CD4-positive, alpha-beta T cell treated with Interleukin-12 subunit alpha and Interleukin-12 subunit beta, for 1 hour (primary cell): Measurements from ENCODE around the gene SOS2.
"Not testable (repeated sequence)": the region's sequence is repeated elsewhere in the genome, so short reads cannot be mapped to it uniquely, and the experiment has no call there.

Experiments
- DNase-seq: peaks from one replicate; pipeline ENCODE4 v3.0.0-alpha.2; 2020

SOS2 gene

DNA sequence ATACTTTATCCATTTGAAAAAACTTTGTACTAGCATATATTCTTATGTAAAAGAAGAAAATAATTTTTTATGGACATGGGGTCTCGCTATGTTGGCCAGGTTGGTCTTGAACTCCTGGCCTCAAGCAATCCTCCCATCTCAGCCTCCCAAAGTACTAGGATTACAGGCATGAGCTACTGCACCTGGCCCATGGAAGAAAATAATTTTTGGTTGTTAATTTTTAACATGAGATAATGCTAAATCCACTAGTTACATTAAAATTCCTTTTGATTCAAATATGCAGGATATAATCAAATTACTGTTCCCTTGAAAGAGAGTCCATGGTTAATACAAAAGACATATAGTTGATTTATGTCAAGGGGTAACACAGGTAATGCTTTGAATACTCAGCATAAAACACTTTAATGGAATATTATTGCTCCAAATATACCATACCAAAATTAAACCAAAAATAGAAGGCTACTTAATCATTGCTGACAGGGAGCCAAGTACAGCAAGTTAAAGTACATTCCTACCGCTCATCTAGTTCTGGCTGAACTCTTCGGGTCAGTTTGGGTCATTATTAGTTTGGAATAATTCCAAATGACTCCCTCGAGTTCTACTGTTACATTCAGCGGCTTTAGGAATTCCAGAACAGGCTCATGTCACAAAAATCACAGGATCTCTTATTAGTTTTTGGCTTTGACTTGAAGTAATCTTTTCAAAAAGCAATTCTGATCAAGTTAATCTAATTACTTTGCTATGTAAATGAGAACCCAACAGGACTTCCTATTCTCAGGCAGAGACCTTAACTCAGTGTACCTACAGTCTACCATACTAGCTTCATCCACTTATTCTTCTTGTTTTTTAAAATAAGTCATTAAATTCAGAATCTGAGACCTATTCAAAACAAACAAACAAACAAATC, 6.1 kb downstream of the SOS2 start:
- no peak for DNase-seq

DNA sequence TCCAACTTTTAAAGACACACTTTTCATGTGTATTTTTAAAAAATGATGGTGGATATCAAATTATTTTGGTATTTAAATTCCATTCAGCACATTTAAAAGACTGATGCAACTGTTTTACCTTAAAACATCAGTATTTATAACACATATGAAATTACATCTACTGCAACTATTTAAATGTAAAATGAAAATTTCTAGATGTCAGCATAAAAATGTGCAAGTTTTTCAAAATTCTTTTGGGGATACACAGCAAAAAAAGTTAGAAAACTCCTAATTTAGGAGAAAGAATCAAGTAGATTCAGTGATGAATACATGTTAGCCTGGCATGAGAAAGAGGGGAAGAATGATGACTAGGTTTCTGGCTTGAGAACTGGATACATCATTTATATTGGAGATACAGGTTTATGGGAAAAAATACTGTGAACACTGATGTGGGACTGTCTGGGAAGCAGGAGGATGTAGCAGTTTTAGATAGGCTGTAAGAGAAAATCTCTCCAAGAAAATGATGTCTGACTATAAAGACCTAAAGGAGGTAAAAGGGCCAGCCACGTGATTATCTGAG, 9.2 kb downstream of the SOS2 start:
- DNase-seq: no peak

DNA sequence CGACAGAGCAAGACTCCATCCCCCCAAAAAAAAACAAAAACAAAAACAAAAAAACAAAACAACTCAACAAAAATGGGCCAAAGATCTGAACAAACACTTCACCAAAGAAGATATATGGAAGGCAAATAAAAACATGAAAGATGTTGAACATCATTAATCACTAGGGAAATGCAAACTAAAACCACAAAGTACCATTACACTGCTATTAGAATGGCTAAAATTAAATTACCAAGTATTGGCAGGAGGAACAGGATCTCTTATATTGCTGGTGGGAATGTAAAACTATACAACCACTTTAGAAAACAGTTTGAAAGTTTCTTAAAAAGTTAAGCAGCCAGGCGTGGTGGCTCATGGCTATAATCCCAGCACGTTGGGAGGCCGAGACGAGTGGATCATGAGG, 12.9 kb downstream of the SOS2 start:
- no peak for DNase-seq

DNA sequence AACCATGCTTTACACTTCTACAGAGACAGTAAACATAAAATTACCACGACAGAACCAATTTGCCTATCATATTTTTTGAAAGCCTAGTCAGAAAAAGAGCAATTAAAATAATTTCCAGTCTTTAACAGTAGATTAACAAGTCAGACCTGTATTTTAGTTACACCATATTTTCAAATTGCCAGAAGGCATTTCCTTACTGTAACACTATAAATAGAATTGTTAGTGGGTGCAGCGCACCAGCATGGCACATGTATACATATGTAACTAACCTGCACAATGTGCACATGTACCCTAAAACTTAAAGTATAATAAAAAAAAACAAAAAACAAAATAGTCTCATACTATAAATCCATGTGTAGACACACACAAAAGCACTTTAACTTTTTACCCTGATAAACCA, 16.0 kb downstream of the SOS2 start:
- no peak for DNase-seq

DNA sequence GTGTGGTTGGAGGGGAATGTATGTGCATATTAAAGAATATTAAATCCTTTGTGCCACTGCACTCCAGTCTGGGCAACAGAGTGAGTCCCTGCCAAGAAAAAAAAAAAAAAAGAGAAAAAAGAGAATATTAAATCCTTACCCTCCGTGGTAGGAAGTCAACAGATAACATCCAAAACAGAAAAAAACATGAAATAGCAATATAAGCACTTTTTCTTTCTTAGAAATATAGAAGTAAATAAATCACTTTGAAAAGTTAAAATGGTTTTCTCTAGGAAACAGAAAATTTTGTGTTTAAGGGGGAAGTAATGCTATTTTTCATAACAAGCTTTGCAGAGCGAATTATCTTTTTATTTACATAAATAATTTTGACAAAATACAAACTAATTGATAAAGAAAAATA, 17.6 kb downstream of the SOS2 start:
- DNase-seq: no peak

DNA sequence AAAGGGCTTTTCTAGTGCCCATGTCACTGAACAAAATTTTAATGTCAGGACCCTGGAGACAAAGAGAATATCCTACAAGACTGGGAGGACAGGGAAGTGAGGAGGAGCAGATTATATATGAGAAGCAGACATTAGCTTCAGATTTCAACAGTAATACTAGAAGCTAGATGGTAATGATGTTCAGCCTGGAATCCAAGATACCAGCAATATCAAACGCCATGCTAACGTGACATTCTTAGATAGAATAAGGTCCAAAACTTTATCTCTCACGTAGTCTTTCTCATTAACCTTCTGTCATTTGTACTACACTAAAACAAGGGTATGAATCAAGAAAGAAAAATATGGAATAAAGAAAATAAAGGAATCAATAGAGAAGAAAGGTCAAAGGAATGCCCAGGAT, 18.7 kb downstream of the SOS2 start:
- no peak for DNase-seq

DNA sequence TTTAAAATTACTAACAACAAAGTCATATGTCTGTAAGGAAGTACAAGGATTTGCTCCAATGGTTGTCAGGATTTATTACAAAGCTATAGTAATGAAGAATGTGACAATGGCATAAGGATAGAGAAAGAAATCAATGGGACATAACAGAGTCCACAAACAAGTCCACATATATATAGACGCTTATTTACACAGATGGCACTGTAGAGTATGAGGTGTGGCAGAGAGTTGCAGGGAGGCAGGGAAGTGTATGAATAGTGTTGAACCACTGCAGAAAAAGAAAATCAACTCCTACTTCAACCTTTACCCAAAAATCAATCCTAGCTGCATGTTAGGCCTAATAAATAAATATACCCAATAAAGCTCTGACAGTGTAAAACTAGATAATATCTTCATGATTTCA, 21.3 kb downstream of the SOS2 start:
- no peak for DNase-seq

DNA sequence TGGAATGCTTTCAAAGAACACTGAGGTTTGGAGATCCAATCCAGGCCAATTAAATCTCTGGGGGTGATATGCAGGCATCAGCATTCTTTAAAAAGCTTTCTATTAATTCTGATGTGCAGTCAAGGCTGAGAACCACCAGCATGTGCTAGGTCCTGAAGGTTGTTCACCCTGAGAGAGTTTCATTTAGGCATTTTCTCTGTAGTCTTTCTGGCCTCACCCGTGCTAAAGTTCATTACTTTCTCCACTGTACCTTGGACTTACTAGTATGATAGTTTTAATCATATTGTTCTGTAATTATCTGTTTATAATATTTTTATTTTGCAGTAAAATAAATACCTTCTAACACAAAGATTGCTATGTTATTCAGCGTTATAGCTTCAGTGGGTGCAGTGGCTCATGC, 32.9 kb downstream of the SOS2 start:
- DNase-seq: no peak

DNA sequence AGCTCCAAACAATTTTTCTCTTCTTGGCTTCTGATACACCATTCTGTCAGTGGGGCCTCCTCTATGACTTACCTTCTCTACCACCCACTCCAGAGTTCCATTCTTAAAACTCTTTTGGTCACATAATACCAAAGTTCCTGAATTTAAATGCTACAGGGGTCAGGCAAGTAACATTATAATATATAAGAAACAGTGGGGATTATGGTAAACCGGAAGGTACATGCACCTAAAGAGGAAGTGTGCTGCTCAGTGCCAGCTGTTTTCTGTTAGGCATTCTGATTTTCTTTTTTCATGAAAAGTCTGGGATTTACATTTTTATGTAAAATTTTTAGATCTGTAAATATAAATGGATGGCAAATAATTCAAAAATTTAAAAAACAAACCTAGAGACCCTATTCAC, 39.9 kb downstream of the SOS2 start:
- no peak for DNase-seq

DNA sequence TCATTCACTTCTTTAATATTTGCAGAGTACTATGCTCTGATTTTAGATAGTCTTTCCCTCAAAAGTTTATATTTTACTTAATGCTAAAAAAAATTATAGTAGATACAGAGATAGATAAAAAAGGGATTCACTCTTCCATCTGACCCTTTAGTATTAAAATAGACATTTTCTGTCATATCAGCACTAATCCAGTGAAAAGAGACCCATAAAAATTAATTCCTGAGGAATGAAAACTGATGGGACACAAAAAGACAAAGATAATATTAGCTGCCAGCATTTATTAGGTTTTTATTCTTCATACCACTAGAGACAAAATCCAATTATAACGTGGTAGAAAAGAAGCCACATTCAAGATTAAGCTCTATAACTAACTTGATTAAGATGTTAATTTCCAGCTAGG, 45.3 kb downstream of the SOS2 start:
- no peak for DNase-seq

DNA sequence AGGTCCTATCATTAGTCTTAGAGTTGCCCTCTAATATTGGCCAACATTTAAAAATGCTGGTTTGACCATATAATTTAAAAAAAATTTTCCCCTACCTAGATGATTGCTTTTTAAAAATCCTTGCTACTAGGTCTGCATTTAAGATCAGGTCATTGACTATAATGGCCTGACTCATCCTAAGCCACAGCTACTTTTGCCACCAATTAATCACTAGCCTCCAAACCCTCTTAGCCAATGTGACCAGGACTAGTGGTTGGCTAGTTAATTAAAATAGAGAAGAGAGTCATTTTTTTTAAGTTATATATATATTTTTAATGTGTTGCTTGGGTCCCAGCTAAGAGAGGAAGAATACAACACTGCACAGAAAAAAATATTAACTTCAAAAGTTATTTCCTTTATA, 57.5 kb downstream of the SOS2 start:
- no peak for DNase-seq

DNA sequence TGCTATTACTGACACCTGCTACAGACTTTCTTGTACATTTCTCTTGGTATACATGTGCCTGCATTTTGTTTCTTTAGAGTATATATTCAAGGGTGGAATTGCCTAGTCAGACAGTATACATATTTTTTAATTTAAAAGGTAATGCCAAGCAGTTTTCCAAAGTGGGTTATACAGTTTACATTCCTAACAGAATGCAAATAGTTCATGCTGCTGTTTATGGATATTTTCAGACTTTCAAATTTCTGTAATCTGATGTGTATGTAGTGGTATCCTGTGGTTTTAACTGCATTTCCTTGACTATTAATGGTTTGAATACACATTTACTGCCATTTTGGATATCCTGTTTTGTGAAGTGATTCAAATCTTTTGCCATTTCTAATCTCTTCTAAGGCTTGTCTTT, 59.5 kb downstream of the SOS2 start:
- no peak for DNase-seq

DNA sequence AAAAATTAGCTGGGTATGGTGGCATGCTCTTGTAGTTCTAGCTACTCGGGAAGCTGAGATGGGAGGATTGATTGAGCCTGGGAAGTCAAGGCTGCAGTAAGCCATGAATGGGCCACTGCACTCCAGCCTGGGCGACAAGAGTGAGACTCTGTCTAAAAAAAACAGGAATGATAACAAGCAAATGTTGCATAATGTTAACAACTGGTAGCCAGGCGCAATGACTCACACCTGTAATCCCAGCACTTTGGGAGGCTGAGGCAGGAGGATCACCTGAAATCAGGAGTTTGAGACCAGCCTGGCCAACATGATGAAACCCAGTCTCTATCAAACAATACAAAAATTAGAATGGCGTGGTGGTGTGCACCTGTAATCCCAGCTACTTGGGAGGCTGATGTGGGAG, 64.0 kb downstream of the SOS2 start:
- DNase-seq: not testable (repeated sequence)

DNA sequence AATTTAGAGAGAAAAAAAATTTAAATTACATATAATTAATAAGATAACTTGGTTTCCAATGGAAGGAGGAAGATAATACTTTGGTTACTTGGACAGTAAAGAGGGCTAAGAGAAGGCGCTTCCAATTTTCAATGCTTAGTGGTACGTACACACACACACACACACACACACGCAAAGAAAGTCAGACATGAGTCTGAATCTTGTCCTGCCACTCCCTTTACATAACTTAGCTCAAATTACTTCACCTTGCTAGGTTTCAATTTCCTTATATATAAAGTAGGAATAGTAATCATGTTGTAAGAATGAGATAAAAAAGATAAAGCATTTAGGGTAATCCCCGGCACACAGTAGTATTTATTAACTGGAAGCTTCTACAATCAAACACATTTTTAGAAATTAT, 75.3 kb downstream of the SOS2 start:
- no peak for DNase-seq

DNA sequence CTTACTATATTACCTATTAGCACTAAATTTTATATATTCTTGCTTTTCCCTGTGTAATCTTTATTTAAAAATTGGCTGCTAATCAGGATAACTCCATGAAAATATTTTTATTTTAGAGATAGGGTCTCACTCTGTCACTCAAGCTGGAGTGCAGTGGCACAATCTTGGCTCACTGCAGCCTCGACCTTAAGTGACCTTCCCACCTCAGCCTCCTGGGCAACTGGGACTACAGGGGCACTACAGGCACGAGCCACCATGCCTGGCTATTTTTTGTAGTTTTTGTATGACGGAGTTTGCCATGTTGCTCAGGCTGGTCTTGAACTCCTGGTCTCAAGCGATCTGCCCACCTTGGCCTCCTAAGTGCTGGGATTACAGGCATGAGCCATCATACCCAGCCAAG, 82.6 kb downstream of the SOS2 start:
- no peak for DNase-seq

DNA sequence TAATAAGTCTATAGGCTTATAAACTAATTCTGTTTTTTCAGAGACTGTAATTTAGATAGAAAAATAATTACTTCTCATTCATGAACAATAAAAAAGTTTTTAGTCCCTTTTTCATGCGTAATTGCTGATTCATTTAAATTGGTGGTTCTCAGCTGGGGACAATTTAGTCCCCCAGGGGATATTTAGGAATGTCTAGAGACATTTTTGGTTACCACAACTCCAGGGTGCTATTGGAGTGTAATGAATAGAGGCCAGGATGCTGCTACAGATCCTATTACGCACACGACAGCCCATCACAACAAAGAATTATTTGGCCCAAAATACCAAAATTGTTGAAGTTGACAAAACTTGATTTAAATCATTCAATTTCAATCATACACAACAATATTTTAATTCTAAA, 92.2 kb downstream of the SOS2 start:
- no peak for DNase-seq

DNA sequence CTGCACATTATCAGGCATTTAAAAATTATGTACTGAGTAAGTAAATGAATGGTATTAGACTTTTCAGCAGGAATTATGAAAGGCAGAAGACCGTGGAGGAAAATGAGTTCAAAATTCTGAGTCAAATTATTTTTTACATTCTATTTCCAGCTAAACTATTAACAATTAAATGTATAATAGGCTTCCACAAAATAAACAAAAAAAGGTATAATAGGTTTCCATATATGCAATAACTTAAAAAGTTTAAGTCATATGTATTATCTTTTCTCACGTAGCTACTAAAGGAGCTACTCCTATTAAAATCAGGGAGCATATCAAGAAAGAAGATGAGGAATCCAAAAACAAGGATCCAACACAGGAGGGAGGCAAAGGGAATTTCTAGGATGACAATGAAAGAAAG, 103.6 kb downstream of the SOS2 start:
- no peak for DNase-seq

DNA sequence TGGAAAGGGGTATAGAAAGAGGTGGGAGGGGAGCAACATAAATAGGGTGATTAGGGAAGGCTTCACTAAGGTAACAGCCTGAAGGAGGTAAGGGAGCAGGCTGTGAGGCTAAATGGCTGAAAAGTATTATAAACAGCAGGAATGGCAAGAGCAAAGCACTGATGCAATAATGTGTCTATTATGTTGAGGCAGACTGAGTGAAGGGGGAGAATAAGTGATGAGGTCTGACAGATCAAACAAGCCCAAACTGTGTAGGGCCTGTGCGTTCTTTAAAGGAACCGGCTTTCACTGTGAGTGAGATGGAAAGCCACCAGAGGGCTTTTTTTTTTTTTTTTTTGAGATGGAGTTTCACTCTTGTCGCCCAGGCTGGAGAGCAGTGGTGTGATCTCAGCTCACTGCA, 108.3 kb downstream of the SOS2 start:
- DNase-seq: no peak

DNA sequence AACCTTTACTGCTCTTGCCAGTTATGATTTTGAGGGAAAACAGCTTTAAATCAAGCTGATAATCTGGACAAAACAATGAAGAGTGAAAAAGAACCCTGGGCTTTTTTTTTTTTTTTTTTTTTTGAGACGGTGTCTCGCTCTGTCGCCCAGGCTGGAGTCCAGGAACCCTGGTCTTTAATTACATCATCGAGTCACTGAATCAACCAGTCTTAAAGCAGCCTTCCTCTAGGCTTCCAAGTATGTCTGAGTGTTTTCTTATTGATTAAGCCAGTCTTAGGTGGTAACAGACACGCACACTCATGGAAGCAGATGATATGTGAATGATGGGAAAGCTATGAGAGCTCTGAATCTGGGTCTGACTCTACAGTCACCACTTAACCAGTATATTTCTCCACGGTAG, 109.1 kb downstream of the SOS2 start:
- no peak for DNase-seq

DNA sequence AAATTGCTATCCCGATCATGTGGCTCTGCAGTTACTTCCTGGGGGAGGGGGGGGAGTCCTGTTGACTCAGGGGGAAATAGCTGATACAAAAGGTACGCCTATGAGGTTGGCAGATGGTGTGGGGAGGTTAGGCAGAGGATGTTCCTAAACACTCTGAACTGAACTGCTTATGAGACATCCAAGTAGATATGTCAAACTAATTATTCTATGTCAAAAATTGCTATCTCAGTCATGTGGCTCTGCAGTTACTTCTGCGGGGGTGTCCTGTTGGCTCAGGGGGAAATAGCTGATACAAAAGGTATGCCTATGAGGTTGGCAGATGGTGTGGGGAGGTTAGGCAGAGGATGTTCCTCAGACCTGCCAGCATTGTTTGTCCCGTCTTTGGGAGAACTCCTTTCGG, 109.9 kb downstream of the SOS2 start:
- DNase-seq: no peak

DNA sequence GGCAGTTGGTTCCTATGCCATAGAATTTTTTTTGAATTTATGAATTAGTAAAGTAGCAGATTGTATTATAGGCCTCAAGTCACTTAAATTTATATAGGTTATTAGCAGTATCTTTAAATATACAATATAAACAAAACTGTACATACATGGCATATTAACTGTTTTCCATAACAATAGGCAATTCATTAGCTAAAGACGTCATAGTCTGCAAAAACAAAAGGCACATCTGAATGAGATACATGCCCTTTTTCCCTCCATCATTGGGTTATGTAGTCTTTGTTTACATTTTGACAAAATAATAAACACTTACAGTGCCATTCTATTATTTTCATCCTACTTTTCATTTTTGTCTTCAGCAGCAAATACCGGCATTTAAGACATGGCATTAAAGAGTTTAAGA, 113.9 kb downstream of the SOS2 start:
- no peak for DNase-seq

DNA sequence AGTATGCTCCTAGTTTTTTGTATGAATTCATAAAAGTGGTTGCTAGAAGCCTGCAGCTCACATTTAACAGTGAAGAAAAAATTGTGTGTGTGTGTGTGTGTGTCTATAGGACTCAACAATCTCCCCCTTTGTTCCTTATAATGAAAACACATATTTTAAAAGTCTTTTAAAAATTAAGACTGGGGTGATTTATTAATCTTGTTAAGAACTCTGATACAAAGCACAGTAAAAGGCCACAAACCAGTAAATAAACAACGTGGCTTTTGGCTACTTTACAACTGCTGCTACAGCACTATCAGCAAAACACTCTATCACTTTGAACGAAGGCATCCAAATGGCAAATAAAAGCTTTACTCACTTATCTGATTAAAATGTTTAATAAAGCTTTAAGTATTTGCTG, 114.4 kb downstream of the SOS2 start:
- no peak for DNase-seq

DNA sequence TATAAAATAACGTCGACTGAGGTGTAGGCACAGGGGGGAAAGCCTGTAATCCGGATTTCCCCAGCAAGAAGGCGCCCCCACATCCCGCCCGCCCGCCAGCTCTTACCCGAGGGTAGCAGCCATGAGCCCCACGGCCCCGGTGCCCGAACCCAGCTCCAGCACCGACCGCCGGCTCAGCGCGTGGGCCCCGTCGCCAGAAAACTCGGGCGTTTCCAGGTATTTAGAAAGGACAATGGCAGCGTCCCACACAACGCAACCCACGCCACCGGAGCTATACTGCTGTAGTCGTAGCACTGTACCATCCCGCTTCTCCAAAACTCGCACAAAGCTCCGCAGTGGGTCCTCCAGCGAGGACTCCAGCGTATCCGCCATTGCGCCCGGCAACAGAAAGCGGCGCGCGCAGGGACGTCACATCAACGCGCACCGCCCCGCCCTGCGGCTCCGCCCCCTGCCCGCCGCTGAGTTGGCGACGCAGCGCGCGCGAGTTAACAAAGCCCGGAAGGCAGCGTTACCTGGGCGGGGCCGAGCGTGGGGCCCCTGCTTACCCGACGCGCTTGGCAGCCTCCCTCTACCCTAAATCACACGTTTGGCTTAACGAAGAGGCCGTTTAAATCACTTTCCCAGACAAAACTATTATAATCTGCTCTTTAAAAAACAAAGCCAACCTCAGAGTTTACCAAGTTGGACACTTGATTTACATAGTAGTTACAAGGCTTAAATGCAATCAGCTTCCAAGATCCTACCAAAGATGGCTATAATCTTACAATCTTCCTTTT, 115.0 kb downstream of the SOS2 start, which contains the start of gene VCPKMT:
VCPKMT (minus strand) TSS at position 392 of the 776 bp plus-strand sequence; CDS start at position 372, 20 bp downstream.
- DNase-seq: peak; percentile 95
